GM12878 (cell line): Measurements from ENCODE around the gene FNDC3A. TPM values are rescaled to one million over a fixed set of nuclear protein-coding genes. Genes with fewer than 3 reads are reported as not detected.

ENCODE experiments used
- ATAC-seq: fragments of 200-7000 bp; cut with Tn5 transposase; 3 replicates; pipeline ENCODE4 v1.9.1; 2020; ENCODE audit warnings: mild to moderate bottlenecking, moderate library complexity
- BruUV-seq: library from RNA; stranded (reverse); fragments of 400-500 nt; replicated peaks from 2 replicates; lab custom pipeline; 2021; lab: Mats Ljungman, UMichigan
- CTCF ChIA-PET: fragments of 300-600 bp; sonication (Branson Sonifier 250); formaldehyde crosslinking; extraction: SDS; loops from one replicate; lab custom pipeline; 2021; ENCODE audit warnings: inconsistent platforms; lab: Yijun Ruan, JAX
- POLR2A ChIA-PET: fragments of 350-600 bp; formaldehyde crosslinking; extraction: SDS; loops from one replicate; lab custom pipeline; 2021; ENCODE audit warnings: inconsistent platforms; lab: Charles Lee
- RAD21 ChIA-PET: fragments of 300-600 bp; sonication (Branson Sonifier 250); formaldehyde crosslinking; loops from one replicate; lab custom pipeline; 2023; ENCODE audit warnings: antibody characterized with exemption; ENCODE audit not compliant: unreplicated experiment; lab: Charles Lee
- SMC1A ChIA-PET: fragments of 300-600 bp; sonication (Branson Sonifier 250); formaldehyde crosslinking; loops from one replicate; lab custom pipeline; 2023; ENCODE audit not compliant: unreplicated experiment, uncharacterized antibody; lab: Charles Lee
- DNase-seq: peaks from one replicate; pipeline ENCODE4 v3.0.0-alpha.2; 2011; ENCODE audit warnings: low read depth, low spot score
- FAIRE-seq: peaks from 3 replicates; lab custom pipeline; 2011; peaks lifted over from hg19 to GRCh38; lab: Jason Lieb, UNC
- H2AFZ ChIP-seq: 2 replicates; pipeline ENCODE4 v1.6.0; 2011; ENCODE audit warnings: low read depth, low read length, control low read depth; ENCODE audit not compliant: control insufficient read depth
- H3K27ac ChIP-seq: 2 replicates; pipeline ENCODE4 v1.5.1; 2011; ENCODE audit warnings: control low read depth; ENCODE audit not compliant: control insufficient read depth, insufficient read depth
- H3K27me3 ChIP-seq, 2 experiments: replicated peaks in 1 of 2; 2 replicates each; pipeline versions ENCODE4 v1.6.0 to v1.6.1; 2011; ENCODE audit warnings: low read length in 1 of 2; ENCODE audit not compliant: control insufficient read depth in 2 of 2, insufficient read depth in 2 of 2
- H3K36me3 ChIP-seq, 2 experiments: 2 replicates each; pipeline ENCODE4 v1.5.1; 2011; ENCODE audit warnings: low read length in 1 of 2; ENCODE audit not compliant: control insufficient read depth in 2 of 2, insufficient read depth in 2 of 2
- H3K4me1 ChIP-seq: 2 replicates; pipeline ENCODE4 v1.6.1; 2011; ENCODE audit warnings: mild to moderate bottlenecking, low read length, moderate library complexity, mixed read lengths; ENCODE audit not compliant: control insufficient read depth, insufficient read depth
- H3K4me2 ChIP-seq: 2 replicates; pipeline ENCODE4 v1.6.0; 2011; ENCODE audit warnings: control low read depth; ENCODE audit not compliant: control insufficient read depth, insufficient read depth
- H3K4me3 ChIP-seq: fragments of 200-600 bp; sonication (generic); 2 replicates; pipeline ENCODE4 v1.5.1; 2016
- H3K79me2 ChIP-seq: 2 replicates; pipeline ENCODE4 v1.6.0; 2011; ENCODE audit warnings: low read length; ENCODE audit not compliant: control insufficient read depth, insufficient read depth
- H3K9ac ChIP-seq: 2 replicates; pipeline ENCODE4 v1.8.0; 2011; ENCODE audit warnings: low read length, control low read depth, mixed read lengths; ENCODE audit not compliant: control insufficient read depth, insufficient read depth
- H3K9me3 ChIP-seq: replicated peaks from 3 replicates; pipeline ENCODE4 v1.5.1; 2011; ENCODE audit warnings: mild to moderate bottlenecking, low read length; ENCODE audit not compliant: control insufficient read depth, insufficient read depth
- H4K20me1 ChIP-seq: 2 replicates; pipeline ENCODE4 v1.6.0; 2011; ENCODE audit not compliant: control insufficient read depth, insufficient read depth
- E2F4 ChIP-seq: IDR thresholded peaks from 2 replicates; pipeline ENCODE4 v1.6.1; 2012; ENCODE audit warnings: low read depth, low read length, improper control_type of control experiment
- EED ChIP-seq: sonication (generic); IDR thresholded peaks from 2 replicates; pipeline ENCODE4 v1.6.1; 2016; ENCODE audit warnings: antibody characterized with exemption, low read depth
- JUNB ChIP-seq: IDR thresholded peaks from 2 replicates; pipeline ENCODE4 v1.6.1; 2016; ENCODE audit warnings: antibody characterized with exemption, mild to moderate bottlenecking
- KLF5 ChIP-seq: fragments of 450-650 bp; IDR thresholded peaks from 2 replicates; pipeline ENCODE4 v1.6.1; 2014; ENCODE audit warnings: mild to moderate bottlenecking; ENCODE audit not compliant: partially characterized antibody
- LARP7 ChIP-seq: fragments of 450-650 bp; IDR thresholded peaks from 2 replicates; pipeline ENCODE4 v1.6.1; 2017; ENCODE audit warnings: mild to moderate bottlenecking
- POLR2AphosphoS5 ChIP-seq: IDR thresholded peaks from 2 replicates; pipeline ENCODE4 v1.6.1; 2011; ENCODE audit warnings: mild to moderate bottlenecking, low read length, inconsistent platforms
- RAD21 ChIP-seq: IDR thresholded peaks from 2 replicates; pipeline ENCODE4 v1.6.1; 2011; ENCODE audit warnings: mild to moderate bottlenecking, low read depth, low read length, moderate library complexity; ENCODE audit not compliant: insufficient read depth
- RFX5 ChIP-seq: IDR thresholded peaks from 2 replicates; pipeline ENCODE4 v1.6.1; 2011; ENCODE audit warnings: low read depth, low read length, improper control_type of control experiment
- STAT1 ChIP-seq: fragments of 450-650 bp; conservative IDR thresholded peaks from 2 replicates; pipeline ENCODE4 v1.6.1; 2014; ENCODE audit warnings: antibody characterized with exemption, mild to moderate bottlenecking
- TARDBP ChIP-seq: IDR thresholded peaks from 2 replicates; pipeline ENCODE4 v1.6.1; 2016; ENCODE audit warnings: borderline replicate concordance
- ZNF274 ChIP-seq: IDR thresholded peaks from one replicate; pipeline ENCODE4 v1.8.0; 2011; ENCODE audit not compliant: insufficient read length, insufficient read depth
- ZSCAN29 ChIP-seq: fragments of 450-650 bp; IDR thresholded peaks from 2 replicates; pipeline ENCODE4 v1.6.1; 2017; ENCODE audit warnings: mild to moderate bottlenecking, moderate library complexity
- ZZZ3 ChIP-seq: IDR thresholded peaks from 2 replicates; pipeline ENCODE4 v1.6.1; 2011; ENCODE audit warnings: low read depth; ENCODE audit not compliant: control insufficient read depth, insufficient read length
- WGBS: methylation state at CpG from one replicate; pipeline ENCODE4 v1.1.6; 2016; ENCODE audit warnings: low lambda C conversion rate; ENCODE audit not compliant: insufficient replicate concordance, insufficient coverage; ENCODE audit errors: missing lambda C conversion rate; 5-methylcytosine and 5-hydroxymethylcytosine counted together
- in situ Hi-C: fragments of 300-500 bp; cut with MboI; formaldehyde crosslinking; loops from 9 replicates; pipeline ENCODE4 v1.14.3; 2018; ENCODE audit warnings: mixed read lengths
- intact Hi-C: fragments of 100-400 bp; cut with micrococcal nuclease; formaldehyde crosslinking; loops from one replicate; pipeline ENCODE4 v1.14.2; 2022; ENCODE audit not compliant: unreplicated experiment
- polyA plus RNA-seq, 11 experiments: library from polyadenylated mRNA; depleted of rRNA in 4 of 11; unstranded in 6 of 11; stranded (reverse) in 5 of 11; fragments of >200 nt; fragmentation: Nextera tagmentation in 4 of 11; fragmentation: Illumina TruSeq in 1 of 11; extraction: Ambion mirVana in 4 of 11; extraction: Trizol in 1 of 11; gene quantifications; 1 replicate in 1 of 11; 2 replicates in 10 of 11; pipeline versions ENCODE4 v1.2.1 to v1.2.3, GENCODE V29; 2011 to 2016; ENCODE audit warnings: inconsistent platforms in 2 of 11, missing spikeins in 2 of 11, low read depth in 1 of 11
- total RNA-seq, 4 experiments: library from RNA; depleted of rRNA in 3 of 4; stranded (reverse); fragments of >200 nt in 3 of 4; fragmentation: Illumina TruSeq in 1 of 4; extraction: Trizol in 1 of 4; gene quantifications; 2 replicates each; pipeline versions ENCODE4 v1.2.1 to v1.2.3, GENCODE V29; 2013 to 2021

FNDC3A gene
- total and polyA plus RNA-seq, 10 of the 15 experiments (the other 5 are each of a cell fraction or from before 2014, with no cell fraction given) = 6.3 to 46.4 (median 22.8) TPM

DNA sequence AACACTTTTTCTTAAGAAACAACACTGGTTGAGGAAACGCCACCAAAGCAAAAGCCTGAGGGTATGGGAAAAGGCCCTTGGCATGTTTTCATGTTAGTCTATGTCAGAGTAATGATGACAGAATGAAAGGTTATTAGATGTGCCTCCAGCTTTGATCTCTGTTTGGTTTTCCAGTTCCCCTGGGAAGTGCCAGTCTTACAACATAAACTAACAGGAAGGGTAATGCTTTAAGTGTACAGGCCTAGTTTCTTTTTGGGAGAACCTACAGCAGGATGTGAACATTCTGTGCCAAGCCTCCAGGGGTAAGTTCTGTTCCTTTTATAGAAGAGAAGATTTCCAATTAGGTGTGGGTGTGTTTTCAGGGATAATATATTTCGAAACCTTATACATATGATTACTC lies 121.7 kb downstream of the FNDC3A start:
- TF ChIP-seq RFX5 = no peak
- no peak for TF ChIP-seq EED
- no peak for TF ChIP-seq RAD21
- no peak for TF ChIP-seq STAT1
- no peak for TF ChIP-seq ZSCAN29
- no peak for TF ChIP-seq KLF5
- no peak for TF ChIP-seq E2F4
- TF ChIP-seq ZNF274 = no peak
- TF ChIP-seq POLR2AphosphoS5 = no peak
- no peak for TF ChIP-seq TARDBP
- TF ChIP-seq ZZZ3 = no peak
- TF ChIP-seq JUNB = no peak
- TF ChIP-seq LARP7 = no peak
- TF ChIP-seq, all 136 proteins: peak for 0
- Histone ChIP-seq H3K9me3 (no peaks in the 10 kb centered on the region), H3K27ac (no peak overlapping the region; the same call in 1 of the 2 replicates), H3K9ac (no peak overlapping the region), H3K36me3 (no peaks in the 10 kb centered on the region; a peak in 1 of 4 replicates), H3K4me3 (no peak overlapping the region), H4K20me1 (no peaks in the 10 kb centered on the region), H3K79me2 (no peaks in the 10 kb centered on the region; the same call in none of the 2 replicates), H3K27me3 (no peaks in the 10 kb centered on the region), H3K4me1 (peaks cover 20% of the 10 kb centered on the region), H2AFZ (no peak overlapping the region), H3K4me2 (no peak overlapping the region)
- CTCF ChIA-PET = interaction anchor here (1.1 kb wide), 1 partner anchor 15 kb away, joined by 4 read pairs; no protein-coding TSS in a partner anchor
- in situ Hi-C loops = no loop called here
- FAIRE-seq (no peak), DNase-seq (no peak), ATAC-seq (no peak)
- SMC1A ChIA-PET = interaction anchor here (1.1 kb wide), 1 partner anchor 13 kb away, joined by 3 read pairs; no protein-coding TSS in a partner anchor
- POLR2A ChIA-PET = no interaction called here
- 97% methylated on average over 2 of the region's 2 CpGs for WGBS
- RAD21 ChIA-PET = interaction anchor here (0.8 kb wide), 1 partner anchor 326 kb away, joined by 3 read pairs; no protein-coding TSS in a partner anchor
- BruUV-seq = no TSS peak
- intact Hi-C loops = no loop called here
